GM03348 (cell line): ENCODE results near the gene SNX18.
A peak's percentile ranks its signal among the peaks of the same experiment; 100 is the strongest.
"Not testable (repeated sequence)": the region's sequence is repeated elsewhere in the genome, so short reads cannot be mapped to it uniquely, and the experiment has no call there.

Experiments used
- DNase-seq: peaks from one replicate; pipeline ENCODE4 v3.0.0; 2012; ENCODE audit warnings: low spot score

Gene SNX18, protein sequence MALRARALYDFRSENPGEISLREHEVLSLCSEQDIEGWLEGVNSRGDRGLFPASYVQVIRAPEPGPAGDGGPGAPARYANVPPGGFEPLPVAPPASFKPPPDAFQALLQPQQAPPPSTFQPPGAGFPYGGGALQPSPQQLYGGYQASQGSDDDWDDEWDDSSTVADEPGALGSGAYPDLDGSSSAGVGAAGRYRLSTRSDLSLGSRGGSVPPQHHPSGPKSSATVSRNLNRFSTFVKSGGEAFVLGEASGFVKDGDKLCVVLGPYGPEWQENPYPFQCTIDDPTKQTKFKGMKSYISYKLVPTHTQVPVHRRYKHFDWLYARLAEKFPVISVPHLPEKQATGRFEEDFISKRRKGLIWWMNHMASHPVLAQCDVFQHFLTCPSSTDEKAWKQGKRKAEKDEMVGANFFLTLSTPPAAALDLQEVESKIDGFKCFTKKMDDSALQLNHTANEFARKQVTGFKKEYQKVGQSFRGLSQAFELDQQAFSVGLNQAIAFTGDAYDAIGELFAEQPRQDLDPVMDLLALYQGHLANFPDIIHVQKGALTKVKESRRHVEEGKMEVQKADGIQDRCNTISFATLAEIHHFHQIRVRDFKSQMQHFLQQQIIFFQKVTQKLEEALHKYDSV

GRCh38 chr5:54517512-54518145, at the start of gene SNX18:
SNX18 (plus strand) TSS chr5:54517759; CDS start chr5:54517953, 194 bp downstream.
- DNase-seq, result peak; percentile 94

DNA sequence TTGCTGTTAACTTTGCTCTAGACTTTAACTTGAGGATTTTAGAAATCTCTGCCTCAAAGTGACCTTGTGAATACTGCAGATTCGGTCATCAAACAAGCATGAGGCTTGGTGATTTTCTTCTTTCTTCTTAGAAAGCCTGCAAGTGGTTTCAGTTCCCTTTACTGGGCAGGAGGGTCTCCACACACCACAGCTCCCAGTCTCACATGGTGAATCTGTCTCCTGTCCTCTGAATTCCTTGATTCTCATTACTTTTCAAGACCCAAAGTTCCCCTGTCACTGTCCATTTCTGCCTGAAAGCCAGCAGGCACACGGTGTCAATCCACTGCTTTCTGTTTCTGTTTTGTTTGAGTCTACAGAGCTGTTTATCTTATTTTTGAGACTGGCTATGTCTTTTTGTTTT, 47.9 kb upstream of the SNX18 start:
- DNase-seq, result peak; percentile 16

DNA sequence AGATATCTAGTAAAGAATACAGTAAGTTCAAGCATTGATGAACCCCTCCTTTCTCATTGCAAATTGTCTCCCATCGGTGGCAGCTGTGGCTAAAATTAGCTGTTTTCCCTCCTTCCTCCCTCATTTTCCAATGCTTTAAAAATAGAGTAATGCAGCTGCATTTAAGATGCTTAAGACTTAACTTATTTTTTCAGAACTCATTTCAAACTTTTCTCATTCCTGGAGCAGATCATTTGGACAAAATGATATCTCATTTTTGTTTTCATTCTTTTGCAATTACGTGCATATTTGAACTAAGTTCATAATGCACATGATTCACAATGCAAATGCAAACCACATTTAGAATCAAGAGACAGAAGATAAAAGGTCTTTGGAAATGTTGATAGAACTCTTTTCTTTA, 47.4 kb upstream of the SNX18 start:
- DNase-seq, result peak; percentile 37

GRCh38 chr5:54470677-54471076, 46.9 kb upstream of the SNX18 start:
- peak; percentile 67 for DNase-seq

DNA sequence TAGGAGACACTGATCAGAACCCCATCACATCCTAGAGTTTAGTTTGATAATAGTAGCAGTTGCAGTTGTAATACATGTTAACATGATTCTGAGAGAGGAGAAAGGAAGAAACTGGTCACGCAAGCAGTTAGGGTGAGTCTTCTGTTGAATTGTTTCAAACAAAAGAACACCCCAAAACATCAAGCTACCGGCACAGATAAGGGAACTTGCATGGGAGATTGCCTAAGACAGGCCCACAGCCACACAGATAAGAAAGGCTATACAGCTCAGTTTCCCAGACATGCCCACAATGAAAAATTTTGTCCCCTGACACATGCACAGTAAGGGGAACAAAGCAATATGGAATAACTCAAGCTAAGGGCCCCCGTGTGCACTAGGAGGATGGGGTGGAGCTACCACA, 46.2 kb upstream of the SNX18 start:
- DNase-seq, result no peak

DNA sequence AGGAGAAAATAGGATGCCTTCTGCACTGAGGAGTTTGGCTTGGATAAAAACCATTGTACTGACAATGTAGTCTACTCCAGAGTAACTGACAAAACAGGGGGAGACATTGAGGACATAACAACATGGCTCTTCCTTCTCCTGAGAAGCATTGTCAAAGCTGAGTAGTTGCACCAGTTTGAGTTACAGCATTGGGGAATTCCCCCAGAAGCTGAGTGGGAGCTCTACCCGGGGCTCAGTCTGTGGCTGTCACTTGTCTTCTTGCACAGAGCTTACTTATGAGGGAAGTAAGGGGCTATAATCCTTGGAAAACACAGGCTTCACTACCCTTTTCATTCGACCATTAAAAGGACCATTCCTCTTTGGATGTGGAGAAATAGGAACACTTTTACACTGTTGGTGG, 40.9 kb upstream of the SNX18 start:
- DNase-seq, result no peak

DNA sequence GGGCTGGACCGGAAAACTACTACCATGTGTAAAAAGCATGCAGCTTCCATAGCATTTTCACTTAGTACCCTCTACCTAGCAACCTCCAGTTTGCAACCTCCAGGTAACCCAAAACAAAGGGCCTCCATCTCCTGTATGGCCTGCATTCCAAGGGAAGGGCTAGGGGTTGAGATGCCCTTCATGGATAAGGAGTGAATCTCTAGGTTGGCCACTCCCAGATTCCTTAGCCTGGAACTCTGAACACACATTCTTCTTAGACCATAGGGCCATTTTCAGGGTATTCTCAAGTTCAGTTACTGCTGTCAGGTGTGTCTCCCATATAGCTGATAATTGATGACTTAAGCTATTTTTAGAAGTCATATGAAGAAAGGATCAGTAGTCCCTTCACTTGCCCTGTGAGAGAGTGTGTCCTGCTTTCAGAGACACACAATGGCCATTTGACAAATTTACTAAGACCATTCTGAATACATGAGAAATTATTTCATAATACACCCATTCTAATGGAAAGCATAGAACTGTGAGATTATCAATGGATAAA, 39.5 kb upstream of the SNX18 start:
- DNase-seq, result no peak

- DNase-seq, result no peak
Measured at GRCh38 chr5:54480296-54480695, 37.3 kb upstream of the SNX18 start.

- peak; percentile 23 for DNase-seq
Measured at GRCh38 chr5:54484219-54484894, 33.2 kb upstream of the SNX18 start.

- not testable (repeated sequence) for DNase-seq
Measured at GRCh38 chr5:54485659-54486058, 31.9 kb upstream of the SNX18 start.

DNA sequence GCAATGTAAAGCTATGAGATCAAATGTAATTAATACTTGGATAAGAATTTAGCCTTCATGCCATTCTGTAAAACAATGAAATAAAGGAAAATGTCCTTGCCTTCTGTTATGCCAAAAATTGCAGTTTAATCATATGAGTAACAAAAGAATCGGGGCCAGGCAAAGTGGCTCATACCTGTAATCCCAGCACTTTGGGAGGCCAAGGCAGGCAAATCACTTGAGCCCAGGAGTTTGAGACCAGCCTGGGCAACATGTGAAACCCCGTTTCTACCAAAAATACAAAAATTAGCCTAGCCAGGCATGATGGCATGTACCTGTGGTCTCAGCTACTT, 27.9 kb upstream of the SNX18 start:
- DNase-seq, result not testable (repeated sequence)

- no peak for DNase-seq
Measured at GRCh38 chr5:54491326-54491725, 26.2 kb upstream of the SNX18 start.

GRCh38 chr5:54492178-54492577, 25.4 kb upstream of the SNX18 start:
- no peak for DNase-seq

DNA sequence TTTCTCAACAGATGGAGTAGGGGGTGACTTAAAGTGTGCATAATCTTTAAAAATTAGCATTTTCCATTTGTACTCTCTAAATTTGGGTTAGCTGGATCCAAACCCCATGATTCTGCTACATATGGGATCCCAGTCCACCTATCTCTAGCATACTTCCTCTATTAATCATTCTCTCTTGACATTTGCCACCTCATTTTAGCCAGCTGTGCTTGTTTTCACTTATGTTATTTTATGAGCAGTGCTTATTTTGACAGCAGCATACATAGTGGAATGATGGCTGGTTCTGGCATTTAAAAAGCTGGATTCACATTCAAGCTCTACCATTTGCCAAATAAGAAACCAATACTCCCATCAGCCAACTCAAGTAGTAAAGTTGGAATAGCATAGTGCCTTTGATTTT, 22.5 kb upstream of the SNX18 start:
- DNase-seq, result no peak

- DNase-seq, result no peak
Measured at GRCh38 chr5:54514291-54514690, 3.3 kb upstream of the SNX18 start.

DNA sequence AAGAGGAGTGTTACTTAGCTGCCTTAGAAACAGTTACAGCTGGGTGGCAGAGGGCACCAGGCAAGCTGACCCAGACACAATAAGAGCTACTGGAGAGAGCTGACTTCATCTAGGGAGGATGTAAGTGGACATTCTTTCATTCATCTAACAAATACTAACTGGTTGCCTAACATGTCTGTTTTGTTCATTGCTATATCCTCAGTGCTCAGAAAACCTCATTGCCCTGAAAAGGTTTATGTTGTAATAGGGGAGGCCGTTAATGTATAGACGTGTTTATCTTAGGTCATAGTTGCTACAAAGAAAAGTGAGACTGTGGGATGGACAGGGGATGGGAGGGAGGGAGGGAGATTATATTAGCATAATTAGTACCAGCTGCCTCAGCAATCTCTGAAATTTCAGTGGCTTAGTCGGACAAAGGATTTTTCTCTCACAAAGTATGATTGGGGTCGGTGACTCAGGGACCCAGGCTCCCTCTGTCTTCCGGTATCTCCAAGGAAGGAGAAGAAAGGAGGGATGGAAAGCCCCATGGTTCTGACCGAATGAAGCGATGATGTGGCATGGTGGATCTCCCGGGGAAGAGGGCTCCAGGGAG, 2.6 kb upstream of the SNX18 start:
- peak; percentile 49 for DNase-seq

GRCh38 chr5:54515634-54516033, 1.9 kb upstream of the SNX18 start:
- no peak for DNase-seq

GRCh38 chr5:54516051-54516655, 1.4 kb upstream of the SNX18 start:
- DNase-seq, result no peak

GRCh38 chr5:54517174-54517511, 416 bp upstream of the SNX18 start:
- no peak for DNase-seq

DNA sequence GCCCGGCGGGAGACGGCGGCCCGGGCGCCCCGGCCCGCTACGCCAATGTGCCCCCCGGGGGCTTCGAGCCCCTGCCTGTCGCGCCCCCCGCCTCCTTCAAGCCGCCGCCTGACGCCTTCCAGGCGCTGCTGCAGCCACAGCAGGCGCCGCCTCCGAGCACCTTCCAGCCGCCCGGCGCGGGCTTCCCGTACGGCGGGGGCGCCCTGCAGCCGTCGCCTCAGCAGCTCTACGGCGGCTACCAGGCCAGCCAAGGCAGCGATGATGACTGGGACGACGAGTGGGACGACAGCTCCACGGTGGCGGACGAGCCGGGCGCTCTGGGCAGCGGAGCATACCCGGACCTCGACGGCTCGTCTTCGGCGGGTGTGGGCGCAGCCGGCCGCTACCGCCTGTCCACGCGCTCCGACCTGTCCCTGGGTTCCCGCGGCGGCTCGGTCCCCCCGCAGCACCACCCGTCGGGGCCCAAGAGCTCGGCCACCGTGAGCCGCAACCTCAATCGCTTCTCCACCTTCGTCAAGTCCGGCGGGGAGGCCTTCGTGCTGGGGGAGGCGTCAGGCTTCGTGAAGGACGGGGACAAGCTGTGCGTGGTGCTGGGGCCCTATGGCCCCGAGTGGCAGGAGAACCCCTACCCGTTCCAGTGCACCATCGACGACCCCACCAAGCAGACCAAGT, 723 bp downstream of the SNX18 start:
- peak; percentile 47 for DNase-seq

GRCh38 chr5:54518818-54519508, 1.4 kb downstream of the SNX18 start:
- no peak for DNase-seq
